Measurements from ENCODE around the gene FOXD2.
"Not testable (repeated sequence)": the region's sequence is repeated elsewhere in the genome, so short reads cannot be mapped to it uniquely, and the experiment has no call there.

Gene FOXD2

GRCh38 chr1:47439819-47440598, 2.2 kb downstream of the FOXD2 start:
- DNase-seq (ENCODE audit: low read depth in 2 of 2), result no peak

- DNase-seq (ENCODE audit: low read depth in 2 of 2), result no peak
Measured at GRCh38 chr1:47440599-47441081, 2.8 kb downstream of the FOXD2 start.

- no peak for DNase-seq (ENCODE audit: low read depth in 2 of 2)
Measured at GRCh38 chr1:47441450-47442106, 3.7 kb downstream of the FOXD2 start.

GRCh38 chr1:47442202-47442601, 4.4 kb downstream of the FOXD2 start:
- no peak for DNase-seq (ENCODE audit: low read depth in 2 of 2)

GRCh38 chr1:47442842-47443529, 5.1 kb downstream of the FOXD2 start:
- DNase-seq (ENCODE audit: low read depth in 2 of 2), result no peak

GRCh38 chr1:47443530-47444296, 5.9 kb downstream of the FOXD2 start:
- no peak for DNase-seq (ENCODE audit: low read depth in 2 of 2)

- DNase-seq (ENCODE audit: low read depth in 2 of 2), result no peak
Measured at GRCh38 chr1:47444297-47444561, 6.4 kb downstream of the FOXD2 start.

GRCh38 chr1:47444562-47445465, 7.0 kb downstream of the FOXD2 start:
- DNase-seq (ENCODE audit: low read depth in 2 of 2), result no peak

GRCh38 chr1:47445823-47446550, 8.1 kb downstream of the FOXD2 start:
- no peak for DNase-seq (ENCODE audit: low read depth in 2 of 2)

GRCh38 chr1:47448462-47449222, 10.8 kb downstream of the FOXD2 start:
- no peak for DNase-seq (ENCODE audit: low read depth in 2 of 2)

- DNase-seq (ENCODE audit: low read depth in 2 of 2), result no peak
Measured at GRCh38 chr1:47449822-47450552, 12.1 kb downstream of the FOXD2 start.

GRCh38 chr1:47450606-47451005, 12.8 kb downstream of the FOXD2 start:
- DNase-seq (ENCODE audit: low read depth in 2 of 2), result no peak

- no peak for DNase-seq (ENCODE audit: low read depth in 2 of 2)
Measured at GRCh38 chr1:47452426-47452825, 14.6 kb downstream of the FOXD2 start.

- not testable (repeated sequence) for DNase-seq (ENCODE audit: low read depth in 2 of 2)
Measured at GRCh38 chr1:47453910-47454309, 16.1 kb downstream of the FOXD2 start.

GRCh38 chr1:47456250-47456649, 18.4 kb downstream of the FOXD2 start:
- no peak for DNase-seq (ENCODE audit: low read depth in 2 of 2)

- not testable (repeated sequence) for DNase-seq (ENCODE audit: low read depth in 2 of 2)
Measured at GRCh38 chr1:47457547-47457946, 19.7 kb downstream of the FOXD2 start.

- DNase-seq (ENCODE audit: low read depth in 2 of 2), result no peak
Measured at GRCh38 chr1:47459253-47459788, 21.5 kb downstream of the FOXD2 start.

- DNase-seq (ENCODE audit: low read depth in 2 of 2), result no peak
Measured at GRCh38 chr1:47460040-47460439, 22.2 kb downstream of the FOXD2 start.

- DNase-seq (ENCODE audit: low read depth in 2 of 2), result no peak
Measured at GRCh38 chr1:47460456-47460855, 22.6 kb downstream of the FOXD2 start.

Measured in stimulated activated CD8-positive, alpha-beta memory T cell treated with anti-CD3 and anti-CD28 coated beads, Interleukin-7, amount 100 ng/mL, for 4 hours (primary cell).